ENCODE results near the gene VEZT. TPM values are rescaled to one million over a fixed set of nuclear protein-coding genes. Genes with fewer than 3 reads are reported as not detected.

Gene VEZT
- total and polyA plus RNA-seq, 9 of the 15 experiments (the other 6 are each of a cell fraction or from before 2014, with no cell fraction given), result 16.1 to 61.5 (median 32.6) TPM

GRCh38 chr12:95217377-95218149 is at the start of gene VEZT, which contains the start of gene FGD6 (continued):
- TF ChIP-seq GMEB1 (CRISPR knock-in tag; IDR thresholded peaks at IDR 0.05) (peak; percentile 73), HIVEP1 (CRISPR knock-in tag; IDR thresholded peaks at IDR 0.05) (no peak), NR0B1 (IDR thresholded peaks at IDR 0.05; ENCODE audit: partially characterized antibody) (no peak), ASH1L (IDR thresholded peaks at IDR 0.05; ENCODE audit: borderline replicate concordance, low read depth, partially characterized antibody) (peak; percentile 85), ZBTB7A (IDR thresholded peaks at IDR 0.05; ENCODE audit: borderline replicate concordance, control insufficient read depth, low read depth, low read length) (peak; percentile 87), ZNF436 (CRISPR knock-in tag; IDR thresholded peaks at IDR 0.05) (no peak), ZBTB11 (CRISPR knock-in tag; IDR thresholded peaks at IDR 0.05) (peak in 1 of 3 experiments; percentile 72; a peak in 2 of 6 replicates), MAZ (CRISPR knock-in tag; conservative IDR thresholded peaks at IDR 0.05 in 1 of 2, IDR thresholded peaks at IDR 0.05 in 1 of 2) (0 out of 4 replicates have a peak, but pooled peaks of 1 of the 2 experiments have one; percentile 35), AFF1 (IDR thresholded peaks at IDR 0.05; ENCODE audit: low read depth in 1 of 2, partially characterized antibody in 2 of 2) (peak; percentile 35 to 91), ZKSCAN3 (CRISPR knock-in tag; IDR thresholded peaks at IDR 0.05) (no peak), CCAR2 (IDR thresholded peaks at IDR 0.05; ENCODE audit: low read depth, low read length) (no peak), TAF1 (IDR thresholded peaks at IDR 0.05; ENCODE audit: control insufficient read depth, extremely low read depth, insufficient read depth, low read length, severe bottlenecking) (peak; percentile 12), ZNF224 (CRISPR knock-in tag; IDR thresholded peaks at IDR 0.05) (no peak), MCM5 (IDR thresholded peaks at IDR 0.05; ENCODE audit: low read depth) (no peak), ZKSCAN1 (IDR thresholded peaks at IDR 0.05; ENCODE audit: low read depth, low read length) (peak; percentile 60)

Data from K562 (cell line).